ENCODE measurements around the gene CHST15. TPM values are rescaled to one million over a fixed set of nuclear protein-coding genes. Genes with fewer than 3 reads are reported as not detected.
"Not testable (repeated sequence)": the region's sequence is repeated elsewhere in the genome, so short reads cannot be mapped to it uniquely, and the experiment has no call there.

CHST15 gene
- polyA plus RNA-seq, 2 donors: 1.4 to 3.7 TPM

GRCh38 chr10:124100651-124101050 is 7.3 kb upstream of the CHST15 start:
- H3K27ac ChIP-seq (ENCODE audit: low read depth in 2 of 2, low read length in 1 of 2); H3K27me3 ChIP-seq (ENCODE audit: control insufficient read depth in 1 of 2, insufficient read depth in 2 of 2, low read length in 2 of 2); H3K4me3 ChIP-seq (ENCODE audit: low read depth in 1 of 2, low read length in 2 of 2); H3K9me3 ChIP-seq (ENCODE audit: control insufficient read depth in 2 of 2, insufficient read depth in 1 of 2, low read depth in 1 of 2, low read length in 1 of 2); H3K36me3 ChIP-seq (ENCODE audit: control insufficient read depth in 2 of 2, insufficient read depth in 2 of 2, low read length in 1 of 2); H3K4me1 ChIP-seq (ENCODE audit: control insufficient read depth in 2 of 2, insufficient read depth in 2 of 2, low read length in 1 of 2): not testable (repeated sequence)
- WGBS, 2 donors: 69 to 81% methylated on average over 3 of the region's 3 CpGs

- Histone ChIP-seq H3K27me3 (ENCODE audit: control insufficient read depth in 1 of 2, insufficient read depth in 2 of 2, low read length in 2 of 2) (no peaks in the 10 kb centered on the region), H3K9me3 (ENCODE audit: control insufficient read depth in 2 of 2, insufficient read depth in 1 of 2, low read depth in 1 of 2, low read length in 1 of 2) (peaks cover 0 to 4% of the 10 kb centered on the region in 2 donors), H3K36me3 (ENCODE audit: control insufficient read depth in 2 of 2, insufficient read depth in 2 of 2, low read length in 1 of 2) (no peaks in the 10 kb centered on the region), H3K27ac (ENCODE audit: low read depth in 2 of 2, low read length in 1 of 2) (no peak overlapping the region), H3K4me3 (ENCODE audit: low read depth in 1 of 2, low read length in 2 of 2) (no peak overlapping the region), H3K4me1 (ENCODE audit: control insufficient read depth in 2 of 2, insufficient read depth in 2 of 2, low read length in 1 of 2) (peaks cover 0 to 6% of the 10 kb centered on the region in 2 donors)
- 93 to 96% methylated on average over 5 of the region's 5 CpGs for WGBS, 2 donors
Observed at GRCh38 chr10:124100124-124100523, 6.7 kb upstream of the CHST15 start.

- WGBS, 2 donors: 62 to 75% methylated on average over 4 of the region's 4 CpGs
- peaks cover 0 to 4% of the 10 kb centered on the region in 2 donors for H3K9me3 ChIP-seq (ENCODE audit: control insufficient read depth in 2 of 2, insufficient read depth in 1 of 2, low read depth in 1 of 2, low read length in 1 of 2)
- peaks cover 0 to 3% of the 10 kb centered on the region in 2 donors for H3K4me1 ChIP-seq (ENCODE audit: control insufficient read depth in 2 of 2, insufficient read depth in 2 of 2, low read length in 1 of 2)
- H3K4me3 ChIP-seq (ENCODE audit: low read depth in 1 of 2, low read length in 2 of 2): no peak overlapping the region
- no peak overlapping the region for H3K27ac ChIP-seq (ENCODE audit: low read depth in 2 of 2, low read length in 1 of 2)
- H3K27me3 ChIP-seq (ENCODE audit: control insufficient read depth in 1 of 2, insufficient read depth in 2 of 2, low read length in 2 of 2): no peaks in the 10 kb centered on the region
- H3K36me3 ChIP-seq (ENCODE audit: control insufficient read depth in 2 of 2, insufficient read depth in 2 of 2, low read length in 1 of 2): no peaks in the 10 kb centered on the region
Observed at GRCh38 chr10:124099604-124100003, 6.2 kb upstream of the CHST15 start.

GRCh38 chr10:124098575-124098974 is 5.2 kb upstream of the CHST15 start:
- no peaks in the 10 kb centered on the region for H3K27me3 ChIP-seq (ENCODE audit: control insufficient read depth in 1 of 2, insufficient read depth in 2 of 2, low read length in 2 of 2)
- H3K4me1 ChIP-seq (ENCODE audit: control insufficient read depth in 2 of 2, insufficient read depth in 2 of 2, low read length in 1 of 2): peaks cover 0 to 3% of the 10 kb centered on the region in 2 donors
- H3K27ac ChIP-seq (ENCODE audit: low read depth in 2 of 2, low read length in 1 of 2): no peak overlapping the region
- 81 to 84% methylated on average over 10 of the region's 10 CpGs for WGBS, 2 donors
- no peak overlapping the region for H3K4me3 ChIP-seq (ENCODE audit: low read depth in 1 of 2, low read length in 2 of 2)
- peaks cover 0 to 4% of the 10 kb centered on the region in 2 donors for H3K9me3 ChIP-seq (ENCODE audit: control insufficient read depth in 2 of 2, insufficient read depth in 1 of 2, low read depth in 1 of 2, low read length in 1 of 2)
- H3K36me3 ChIP-seq (ENCODE audit: control insufficient read depth in 2 of 2, insufficient read depth in 2 of 2, low read length in 1 of 2): no peaks in the 10 kb centered on the region

GRCh38 chr10:124097883-124098282 is 4.5 kb upstream of the CHST15 start:
- peaks cover 0 to 3% of the 10 kb centered on the region in 2 donors for H3K4me1 ChIP-seq (ENCODE audit: control insufficient read depth in 2 of 2, insufficient read depth in 2 of 2, low read length in 1 of 2)
- peaks cover 0 to 4% of the 10 kb centered on the region in 2 donors for H3K9me3 ChIP-seq (ENCODE audit: control insufficient read depth in 2 of 2, insufficient read depth in 1 of 2, low read depth in 1 of 2, low read length in 1 of 2)
- no peaks in the 10 kb centered on the region for H3K27me3 ChIP-seq (ENCODE audit: control insufficient read depth in 1 of 2, insufficient read depth in 2 of 2, low read length in 2 of 2)
- no peaks in the 10 kb centered on the region for H3K36me3 ChIP-seq (ENCODE audit: control insufficient read depth in 2 of 2, insufficient read depth in 2 of 2, low read length in 1 of 2)
- H3K4me3 ChIP-seq (ENCODE audit: low read depth in 1 of 2, low read length in 2 of 2): no peak overlapping the region
- 36 to 40% methylated on average over 10 of the region's 10 CpGs for WGBS, 2 donors
- no peak overlapping the region for H3K27ac ChIP-seq (ENCODE audit: low read depth in 2 of 2, low read length in 1 of 2)

- Histone ChIP-seq H3K27ac (ENCODE audit: low read depth in 2 of 2, low read length in 1 of 2) (no peak overlapping the region), H3K27me3 (ENCODE audit: control insufficient read depth in 1 of 2, insufficient read depth in 2 of 2, low read length in 2 of 2) (no peaks in the 10 kb centered on the region)
- WGBS, 2 donors: 90% methylated on average over 2 of the region's 2 CpGs
Observed at GRCh38 chr10:124096494-124096893, 3.1 kb upstream of the CHST15 start.

GRCh38 chr10:124095801-124096200 is 2.4 kb upstream of the CHST15 start:
- H3K4me3 ChIP-seq (ENCODE audit: low read depth in 1 of 2, low read length in 2 of 2); H3K36me3 ChIP-seq (ENCODE audit: control insufficient read depth in 2 of 2, insufficient read depth in 2 of 2, low read length in 1 of 2); H3K27me3 ChIP-seq (ENCODE audit: control insufficient read depth in 1 of 2, insufficient read depth in 2 of 2, low read length in 2 of 2); H3K27ac ChIP-seq (ENCODE audit: low read depth in 2 of 2, low read length in 1 of 2); H3K9me3 ChIP-seq (ENCODE audit: control insufficient read depth in 2 of 2, insufficient read depth in 1 of 2, low read depth in 1 of 2, low read length in 1 of 2); H3K4me1 ChIP-seq (ENCODE audit: control insufficient read depth in 2 of 2, insufficient read depth in 2 of 2, low read length in 1 of 2): not testable (repeated sequence)
- WGBS, 2 donors: 70 to 79% methylated on average over 16 of the region's 16 CpGs

More at GRCh38 chr10:124096494-124096893, 3.1 kb upstream of the CHST15 start:
- Histone ChIP-seq H3K4me3 (ENCODE audit: low read depth in 1 of 2, low read length in 2 of 2) (no peak overlapping the region), H3K9me3 (ENCODE audit: control insufficient read depth in 2 of 2, insufficient read depth in 1 of 2, low read depth in 1 of 2, low read length in 1 of 2) (peaks cover 0 to 4% of the 10 kb centered on the region in 2 donors), H3K36me3 (ENCODE audit: control insufficient read depth in 2 of 2, insufficient read depth in 2 of 2, low read length in 1 of 2) (no peaks in the 10 kb centered on the region), H3K4me1 (ENCODE audit: control insufficient read depth in 2 of 2, insufficient read depth in 2 of 2, low read length in 1 of 2) (peaks cover 2 to 3% of the 10 kb centered on the region in 2 donors)

- H3K36me3 ChIP-seq (ENCODE audit: control insufficient read depth in 2 of 2, insufficient read depth in 2 of 2, low read length in 1 of 2): no peaks in the 10 kb centered on the region
- no peak overlapping the region for H3K4me3 ChIP-seq (ENCODE audit: low read depth in 1 of 2, low read length in 2 of 2)
- peaks cover 0 to 4% of the 10 kb centered on the region in 2 donors for H3K9me3 ChIP-seq (ENCODE audit: control insufficient read depth in 2 of 2, insufficient read depth in 1 of 2, low read depth in 1 of 2, low read length in 1 of 2)
- H3K27ac ChIP-seq (ENCODE audit: low read depth in 2 of 2, low read length in 1 of 2): peak overlapping the region; percentile 8 to 34
- 22 to 26% methylated on average over 6 of the region's 6 CpGs for WGBS, 2 donors
- peaks cover 2 to 3% of the 10 kb centered on the region in 2 donors for H3K4me1 ChIP-seq (ENCODE audit: control insufficient read depth in 2 of 2, insufficient read depth in 2 of 2, low read length in 1 of 2)
- H3K27me3 ChIP-seq (ENCODE audit: control insufficient read depth in 1 of 2, insufficient read depth in 2 of 2, low read length in 2 of 2): no peaks in the 10 kb centered on the region
Observed at GRCh38 chr10:124095096-124095495, 1.7 kb upstream of the CHST15 start.

- Histone ChIP-seq H3K4me1 (ENCODE audit: control insufficient read depth in 2 of 2, insufficient read depth in 2 of 2, low read length in 1 of 2) (peaks cover 2 to 3% of the 10 kb centered on the region in 2 donors), H3K27me3 (ENCODE audit: control insufficient read depth in 1 of 2, insufficient read depth in 2 of 2, low read length in 2 of 2) (no peaks in the 10 kb centered on the region), H3K9me3 (ENCODE audit: control insufficient read depth in 2 of 2, insufficient read depth in 1 of 2, low read depth in 1 of 2, low read length in 1 of 2) (peaks cover 0 to 4% of the 10 kb centered on the region in 2 donors), H3K27ac (ENCODE audit: low read depth in 2 of 2, low read length in 1 of 2) (peak overlapping the region; percentile 71 to 92), H3K4me3 (ENCODE audit: low read depth in 1 of 2, low read length in 2 of 2) (no peak overlapping the region), H3K36me3 (ENCODE audit: control insufficient read depth in 2 of 2, insufficient read depth in 2 of 2, low read length in 1 of 2) (no peaks in the 10 kb centered on the region)
- 34 to 36% methylated on average over 11 of the region's 11 CpGs for WGBS, 2 donors
Observed at GRCh38 chr10:124094419-124094785, 1.0 kb upstream of the CHST15 start.

- H3K4me1 ChIP-seq (ENCODE audit: control insufficient read depth in 2 of 2, insufficient read depth in 2 of 2, low read length in 1 of 2); H3K27me3 ChIP-seq (ENCODE audit: control insufficient read depth in 1 of 2, insufficient read depth in 2 of 2, low read length in 2 of 2); H3K36me3 ChIP-seq (ENCODE audit: control insufficient read depth in 2 of 2, insufficient read depth in 2 of 2, low read length in 1 of 2); H3K9me3 ChIP-seq (ENCODE audit: control insufficient read depth in 2 of 2, insufficient read depth in 1 of 2, low read depth in 1 of 2, low read length in 1 of 2): not testable (repeated sequence)
- WGBS, 2 donors: 3 to 4% methylated on average over 39 of the region's 39 CpGs
- H3K4me3 ChIP-seq (ENCODE audit: low read depth in 1 of 2, low read length in 2 of 2): peak overlapping the region; percentile 62 to 67
- H3K27ac ChIP-seq (ENCODE audit: low read depth in 2 of 2, low read length in 1 of 2): peak overlapping the region; percentile 92 to 95
Observed at GRCh38 chr10:124093774-124094418, 498 bp upstream of the CHST15 start.

Measured in esophagus (tissue), 2 donors.